GM13977 (cell line): Measurements from ENCODE around the gene CDK6.

Source experiments
- DNase-seq: peaks from one replicate; pipeline ENCODE4 v3.0.0; 2012; ENCODE audit warnings: low spot score
- in situ Hi-C: fragments of 300-500 bp; cut with MboI; formaldehyde crosslinking; loops from one replicate; pipeline ENCODE4 v1.12.0; 2022; ENCODE audit warnings: low sequenced_read_pairs, low pct_unique_long_range_greater_than_20kb, mixed read lengths, inconsistent platforms; ENCODE audit not compliant: unreplicated experiment
- TF ChIP-seq, protein P1 (sequence below): IDR thresholded peaks from 2 replicates; pipeline ENCODE4 v1.5.1; 2012; ENCODE audit warnings: mild to moderate bottlenecking, control low read depth; ENCODE audit not compliant: insufficient read depth; ENCODE audit errors: extremely low read depth, missing control alignments

Gene CDK6

DNA sequence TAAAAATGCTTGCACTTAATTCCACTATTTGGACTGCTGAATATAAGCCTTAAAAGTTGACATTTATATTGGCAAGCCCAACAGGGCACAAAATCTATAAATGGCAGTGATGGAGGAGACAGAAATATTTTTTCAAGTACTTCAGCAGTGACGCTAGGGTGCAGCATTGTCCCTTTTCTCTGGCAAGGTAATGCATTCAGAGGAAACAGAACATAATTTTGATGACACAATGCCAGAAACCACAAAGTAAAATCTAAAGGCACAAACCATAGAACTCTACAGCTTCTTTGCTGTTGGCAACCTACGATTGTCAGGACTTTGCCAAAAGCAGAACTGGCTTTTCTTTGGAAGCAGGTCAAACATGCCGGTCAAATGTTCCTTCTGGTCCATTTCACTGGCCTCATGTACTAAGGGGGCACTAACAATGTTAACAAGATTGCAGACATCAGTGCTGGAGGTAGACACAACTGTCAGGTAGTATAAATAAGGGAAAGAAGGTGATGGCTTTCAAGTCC, 215.3 kb downstream of the CDK6 start:
- in situ Hi-C loops: loop anchor here (5.0 to 10.0 kb wide), 2 partner anchors 214 to 436 kb away; partner anchors contain the start of gene CDK6
- TF ChIP-seq, protein P1, sequence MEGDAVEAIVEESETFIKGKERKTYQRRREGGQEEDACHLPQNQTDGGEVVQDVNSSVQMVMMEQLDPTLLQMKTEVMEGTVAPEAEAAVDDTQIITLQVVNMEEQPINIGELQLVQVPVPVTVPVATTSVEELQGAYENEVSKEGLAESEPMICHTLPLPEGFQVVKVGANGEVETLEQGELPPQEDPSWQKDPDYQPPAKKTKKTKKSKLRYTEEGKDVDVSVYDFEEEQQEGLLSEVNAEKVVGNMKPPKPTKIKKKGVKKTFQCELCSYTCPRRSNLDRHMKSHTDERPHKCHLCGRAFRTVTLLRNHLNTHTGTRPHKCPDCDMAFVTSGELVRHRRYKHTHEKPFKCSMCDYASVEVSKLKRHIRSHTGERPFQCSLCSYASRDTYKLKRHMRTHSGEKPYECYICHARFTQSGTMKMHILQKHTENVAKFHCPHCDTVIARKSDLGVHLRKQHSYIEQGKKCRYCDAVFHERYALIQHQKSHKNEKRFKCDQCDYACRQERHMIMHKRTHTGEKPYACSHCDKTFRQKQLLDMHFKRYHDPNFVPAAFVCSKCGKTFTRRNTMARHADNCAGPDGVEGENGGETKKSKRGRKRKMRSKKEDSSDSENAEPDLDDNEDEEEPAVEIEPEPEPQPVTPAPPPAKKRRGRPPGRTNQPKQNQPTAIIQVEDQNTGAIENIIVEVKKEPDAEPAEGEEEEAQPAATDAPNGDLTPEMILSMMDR: peak; percentile 81
- peak; percentile 44 for DNase-seq

DNA sequence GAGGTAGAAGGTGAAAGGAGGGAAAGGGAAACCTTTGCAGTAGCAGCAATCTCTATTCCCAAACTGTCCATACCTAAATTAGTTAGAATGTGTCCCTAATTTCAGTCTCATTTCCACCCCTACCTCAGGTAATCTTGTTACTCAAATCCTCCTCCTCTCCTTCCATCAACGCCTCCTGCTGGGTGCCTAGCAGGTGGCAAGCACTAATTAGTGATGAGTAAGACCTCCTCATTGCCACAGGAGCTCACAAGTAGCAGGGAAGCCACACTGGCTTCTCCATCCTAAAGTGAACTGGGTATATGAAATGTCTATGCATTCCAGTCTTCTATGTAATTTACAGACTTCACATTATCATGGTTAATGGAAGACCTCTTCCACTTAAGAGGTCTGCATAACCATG, 220.5 kb downstream of the CDK6 start:
- no peak for DNase-seq
- in situ Hi-C loops: no loop called here
- TF ChIP-seq, protein P1: no peak

DNA sequence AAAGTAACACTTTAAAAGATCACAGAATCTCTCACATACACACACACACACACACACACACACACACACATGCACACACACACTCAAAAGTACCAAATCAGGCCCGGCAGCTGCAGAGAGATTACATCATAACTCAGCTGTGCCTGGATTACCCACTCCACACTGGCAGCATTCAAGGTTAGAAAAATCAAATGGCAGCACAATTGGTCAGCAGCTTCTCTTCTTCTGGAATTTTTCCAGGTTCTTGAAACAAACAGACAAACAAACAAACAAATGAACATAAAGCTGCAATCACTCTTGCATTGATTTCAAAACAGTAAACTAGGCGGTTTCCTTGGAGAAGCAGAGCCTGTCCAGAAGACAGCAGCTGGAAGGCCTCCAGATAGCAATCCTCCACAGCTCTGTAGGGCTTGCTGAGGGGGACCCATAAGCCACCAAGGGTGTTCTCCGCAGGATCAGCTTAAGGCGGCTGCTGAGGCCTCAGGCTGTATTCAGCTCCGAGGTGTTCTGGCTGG, 221.7 kb downstream of the CDK6 start:
- in situ Hi-C loops: no loop called here
- no peak for DNase-seq
- TF ChIP-seq, protein P1: no peak

DNA sequence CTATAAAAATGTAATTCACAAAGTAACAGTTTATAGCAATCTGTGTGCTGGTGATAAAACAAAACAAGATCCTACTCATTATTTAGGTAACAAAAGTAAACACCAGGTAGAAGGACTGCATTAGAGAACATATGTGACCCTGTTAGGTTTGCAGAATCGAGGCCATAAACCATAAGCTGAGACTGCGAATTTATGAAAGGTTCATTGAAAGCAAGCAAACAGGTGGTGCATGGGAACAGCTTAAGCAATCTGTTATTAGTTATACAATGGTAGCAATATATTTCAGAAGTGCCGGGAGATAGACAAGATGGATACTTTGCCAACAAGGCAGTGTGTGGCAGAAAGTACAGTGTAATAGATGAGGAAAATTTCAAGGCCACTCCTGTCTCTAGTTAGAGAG, 222.7 kb downstream of the CDK6 start:
- no peak for DNase-seq
- in situ Hi-C loops: no loop called here

DNA sequence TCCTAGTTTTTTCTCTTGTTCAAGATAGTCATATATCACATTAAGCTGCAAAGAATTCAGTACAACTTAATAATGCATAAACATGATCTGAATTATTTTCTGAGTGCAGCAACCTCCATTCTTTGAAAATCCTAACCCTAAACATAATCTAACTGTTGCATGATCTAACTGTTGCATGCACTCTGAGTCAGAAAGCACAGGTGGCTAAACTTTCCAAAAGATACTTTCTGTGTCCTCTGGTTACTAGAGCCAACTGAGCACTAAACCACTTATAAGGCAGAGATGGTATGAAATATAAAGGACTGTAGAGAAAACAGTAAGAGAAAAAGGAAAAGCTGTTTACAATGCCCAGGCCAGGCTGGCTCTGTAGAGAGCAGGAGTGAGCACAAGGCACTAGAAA, 223.2 kb downstream of the CDK6 start:
- TF ChIP-seq, protein P1: no peak
- DNase-seq: no peak
- in situ Hi-C loops: no loop called here

More for the DNA sequence above, 222.7 kb downstream of the CDK6 start:
- TF ChIP-seq, protein P1: no peak

DNA sequence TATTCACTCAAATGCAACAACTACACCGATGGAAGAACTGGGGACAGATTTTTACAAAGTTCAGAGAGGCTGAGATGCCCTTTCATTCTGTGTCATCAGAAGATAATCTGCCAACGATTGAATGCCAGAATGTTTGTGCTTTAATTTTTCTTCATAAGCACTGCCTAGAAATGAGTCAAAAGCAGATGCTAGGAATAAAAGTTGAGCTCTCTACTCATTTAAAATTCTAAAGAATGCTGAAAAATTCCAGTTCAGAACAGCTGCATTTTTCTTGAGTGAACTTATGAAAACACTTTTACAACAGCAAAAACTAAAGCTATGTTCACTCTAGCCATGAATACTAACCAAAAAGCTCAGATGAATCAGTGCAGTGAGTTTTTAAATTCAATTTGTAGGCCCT, 223.9 kb downstream of the CDK6 start:
- DNase-seq: no peak
- TF ChIP-seq, protein P1: no peak
- in situ Hi-C loops: no loop called here
